HPDE6-E6E7 (cell line): Measurements from ENCODE around the gene OR4D9.
"Not testable (repeated sequence)": the region's sequence is repeated elsewhere in the genome, so short reads cannot be mapped to it uniquely, and the experiment has no call there.

Source experiments
- DNase-seq: peaks from one replicate; pipeline ENCODE4 v3.0.0; 2011; ENCODE audit warnings: missing footprints; ENCODE audit errors: extremely low spot score

Gene OR4D9

GRCh38 chr11:59510941-59511589 lies at the start of gene OR4D9:
TSS of gene OR4D9 (plus strand) at chr11:59511539. CDS start at chr11:59514913, 3,374 bp downstream.
- no peak for DNase-seq

- DNase-seq = no peak
These were observed 48.1 kb upstream of the OR4D9 start for GRCh38 chr11:59463190-59463641.

- DNase-seq = no peak
These were observed 38.3 kb upstream of the OR4D9 start, which contains the start of gene OR4D10 for GRCh38 chr11:59473015-59473414. TSS of gene OR4D10 (plus strand) at chr11:59473315. CDS start at chr11:59477430, 4,115 bp downstream.

- no peak for DNase-seq
These were observed 36.2 kb upstream of the OR4D9 start for GRCh38 chr11:59475176-59475575.

- DNase-seq = no peak
These were observed 31.4 kb upstream of the OR4D9 start for GRCh38 chr11:59479906-59480305.

- no peak for DNase-seq
These were observed 31.0 kb upstream of the OR4D9 start for GRCh38 chr11:59480359-59480758.

- no peak for DNase-seq
These were observed 9.4 kb upstream of the OR4D9 start for GRCh38 chr11:59501931-59502330.

GRCh38 chr11:59503276-59503675 lies 8.1 kb upstream of the OR4D9 start, which contains the start of gene OR4D11:
TSS of gene OR4D11 (plus strand) at chr11:59503576. CDS start at chr11:59503576, 0 bp downstream.
- DNase-seq = no peak

- no peak for DNase-seq
These were observed 336 bp downstream of the OR4D9 start for GRCh38 chr11:59511675-59512074.

- not testable (repeated sequence) for DNase-seq
These were observed 8.8 kb downstream of the OR4D9 start for GRCh38 chr11:59520139-59520538.

- DNase-seq = no peak
These were observed 9.4 kb downstream of the OR4D9 start for GRCh38 chr11:59520741-59521140.

- DNase-seq = no peak
These were observed 12.2 kb downstream of the OR4D9 start for GRCh38 chr11:59523541-59523940.

- DNase-seq = no peak
These were observed 17.4 kb downstream of the OR4D9 start for GRCh38 chr11:59528711-59529110.

- no peak for DNase-seq
These were observed 21.3 kb downstream of the OR4D9 start for GRCh38 chr11:59532620-59533019.

- DNase-seq = no peak
These were observed 23.3 kb downstream of the OR4D9 start for GRCh38 chr11:59534676-59535075.

- no peak for DNase-seq
These were observed 30.9 kb downstream of the OR4D9 start for GRCh38 chr11:59542142-59542810.

GRCh38 chr11:59543713-59544112 lies 32.4 kb downstream of the OR4D9 start:
- not testable (repeated sequence) for DNase-seq

- DNase-seq = no peak
These were observed 33.5 kb downstream of the OR4D9 start for GRCh38 chr11:59544869-59545178.

GRCh38 chr11:59545179-59546020 lies 34.1 kb downstream of the OR4D9 start:
- DNase-seq = peak; percentile 63

GRCh38 chr11:59547605-59548308 lies 36.4 kb downstream of the OR4D9 start:
- not testable (repeated sequence) for DNase-seq

- DNase-seq = no peak
These were observed 36.9 kb downstream of the OR4D9 start for GRCh38 chr11:59548309-59548656.

- DNase-seq = peak; percentile 58
These were observed 39.1 kb downstream of the OR4D9 start for GRCh38 chr11:59550368-59550841.
